SK-MEL-5 (cell line): ENCODE data around the gene PTPRD. TPM values are rescaled to one million over a fixed set of nuclear protein-coding genes. Genes with fewer than 3 reads are reported as not detected.

ENCODE experiments used
- DNase-seq: peaks from one replicate; pipeline ENCODE4 v3.0.0-alpha.2; 2016; ENCODE audit warnings: low read depth, low spot score
- in situ Hi-C: cut with HindIII; loops from 2 replicates; pipeline ENCODE4 v1.10.0; 2016; ENCODE audit warnings: low sequenced_read_pairs, high pct_unique_total_duplicates, low pct_unique_long_range_greater_than_20kb
- small RNA-seq, 2 experiments: library from RNA; depleted of rRNA; stranded (forward); fragments of <200 nt; gene quantifications; one replicate each; pipeline ENCODE3, GENCODE V24; 2014
- total RNA-seq: library from RNA; depleted of rRNA; stranded (reverse); fragments of >200 nt; shearing (Covaris generic); gene quantifications from 2 replicates; pipeline ENCODE4 v1.2.3, GENCODE V29; 2014

Gene PTPRD
- total RNA-seq, 1 experiment from 2014 or later: 2.1 TPM

GRCh38 chr9:8292657-8293056, 2320.1 kb downstream of the PTPRD start:
- no peak for DNase-seq
- in situ Hi-C loops: no loop called here

GRCh38 chr9:8289681-8290080, 2323.1 kb downstream of the PTPRD start:
- in situ Hi-C loops: no loop called here
- DNase-seq: no peak

- in situ Hi-C loops: no loop called here
- no peak for DNase-seq
These were observed 2324.8 kb downstream of the PTPRD start for GRCh38 chr9:8287970-8288369.

- in situ Hi-C loops: no loop called here
- no peak for DNase-seq
These were observed 2325.3 kb downstream of the PTPRD start for GRCh38 chr9:8287501-8287900.

- no peak for DNase-seq
- in situ Hi-C loops: no loop called here
These were observed 2327.9 kb downstream of the PTPRD start for GRCh38 chr9:8284884-8285283.

- in situ Hi-C loops: no loop called here
- DNase-seq: no peak
These were observed 2330.3 kb downstream of the PTPRD start for GRCh38 chr9:8282535-8282934.

- no peak for DNase-seq
- in situ Hi-C loops: no loop called here
These were observed 2332.0 kb downstream of the PTPRD start for GRCh38 chr9:8280811-8281210.

GRCh38 chr9:8278048-8278447, 2334.8 kb downstream of the PTPRD start:
- in situ Hi-C loops: no loop called here
- DNase-seq: no peak

- DNase-seq: no peak
These were observed 2342.6 kb downstream of the PTPRD start for GRCh38 chr9:8270235-8270634.

GRCh38 chr9:8268881-8269280, 2343.9 kb downstream of the PTPRD start:
- no peak for DNase-seq
- in situ Hi-C loops: no loop called here

More at GRCh38 chr9:8270235-8270634, 2342.6 kb downstream of the PTPRD start:
- in situ Hi-C loops: no loop called here

- no peak for DNase-seq
- in situ Hi-C loops: no loop called here
These were observed 2344.5 kb downstream of the PTPRD start for GRCh38 chr9:8268216-8268878.

GRCh38 chr9:8267636-8268035, 2345.2 kb downstream of the PTPRD start:
- in situ Hi-C loops: no loop called here

GRCh38 chr9:8266861-8267260, 2345.9 kb downstream of the PTPRD start:
- in situ Hi-C loops: no loop called here
- DNase-seq: no peak

More at GRCh38 chr9:8267636-8268035, 2345.2 kb downstream of the PTPRD start:
- DNase-seq: no peak

GRCh38 chr9:8265281-8265680, 2347.5 kb downstream of the PTPRD start:
- no peak for DNase-seq
- in situ Hi-C loops: no loop called here

Small RNA genes lying within 50 kb of the gene (small RNA-seq; reads per million reads assigned to genes)
- gene AL135790.2 (0 reads per million in 2 experiments), gene RNU7-185P (0 reads per million in 2 experiments)
